HCT116 (cell line): ENCODE results near the gene NFAT5.

ENCODE experiments used
- CBX3 ChIP-seq: IDR thresholded peaks from 2 replicates; pipeline ENCODE4 v1.6.1; 2012; ENCODE audit warnings: low read depth
- CTCF ChIP-seq, 3 experiments: fragments of 200-600 bp in 1 of 3; sonication (generic) in 1 of 3; IDR thresholded peaks in 2 of 3; conservative IDR thresholded peaks in 1 of 3; 2 replicates each; pipeline ENCODE4 v1.5.1; 2012 to 2017; ENCODE audit warnings: low read depth in 2 of 3, low read length in 2 of 3, antibody characterized with exemption in 1 of 3, borderline replicate concordance in 1 of 3, control low read depth in 1 of 3, mild to moderate bottlenecking in 1 of 3, mixed read lengths in 1 of 3, mixed run types in 1 of 3, moderate library complexity in 1 of 3; ENCODE audit not compliant: insufficient read depth in 1 of 3
- EGR1 ChIP-seq: IDR thresholded peaks from 2 replicates; pipeline ENCODE4 v1.6.1; 2012; ENCODE audit warnings: low read depth
- SP1 ChIP-seq: IDR thresholded peaks from 2 replicates; pipeline ENCODE4 v1.6.1; 2012; ENCODE audit warnings: low read depth
- TF ChIP-seq, protein P1 (sequence below): IDR thresholded peaks from 2 replicates; pipeline ENCODE4 v1.6.1; 2012; ENCODE audit warnings: low read depth

GRCh38 chr16:69663846-69664245 lies 98.1 kb downstream of the NFAT5 start:
- TF ChIP-seq CTCF (IDR thresholded peaks at IDR 0.05 in 2 of 3, conservative IDR thresholded peaks at IDR 0.05 in 1 of 3; ENCODE audit: borderline replicate concordance in 1 of 3, insufficient read depth in 1 of 3, low read depth in 2 of 3, low read length in 2 of 3) (no peak), CBX3 (no peak), EGR1 (no peak), SP1 (no peak)
- TF ChIP-seq, protein P1, sequence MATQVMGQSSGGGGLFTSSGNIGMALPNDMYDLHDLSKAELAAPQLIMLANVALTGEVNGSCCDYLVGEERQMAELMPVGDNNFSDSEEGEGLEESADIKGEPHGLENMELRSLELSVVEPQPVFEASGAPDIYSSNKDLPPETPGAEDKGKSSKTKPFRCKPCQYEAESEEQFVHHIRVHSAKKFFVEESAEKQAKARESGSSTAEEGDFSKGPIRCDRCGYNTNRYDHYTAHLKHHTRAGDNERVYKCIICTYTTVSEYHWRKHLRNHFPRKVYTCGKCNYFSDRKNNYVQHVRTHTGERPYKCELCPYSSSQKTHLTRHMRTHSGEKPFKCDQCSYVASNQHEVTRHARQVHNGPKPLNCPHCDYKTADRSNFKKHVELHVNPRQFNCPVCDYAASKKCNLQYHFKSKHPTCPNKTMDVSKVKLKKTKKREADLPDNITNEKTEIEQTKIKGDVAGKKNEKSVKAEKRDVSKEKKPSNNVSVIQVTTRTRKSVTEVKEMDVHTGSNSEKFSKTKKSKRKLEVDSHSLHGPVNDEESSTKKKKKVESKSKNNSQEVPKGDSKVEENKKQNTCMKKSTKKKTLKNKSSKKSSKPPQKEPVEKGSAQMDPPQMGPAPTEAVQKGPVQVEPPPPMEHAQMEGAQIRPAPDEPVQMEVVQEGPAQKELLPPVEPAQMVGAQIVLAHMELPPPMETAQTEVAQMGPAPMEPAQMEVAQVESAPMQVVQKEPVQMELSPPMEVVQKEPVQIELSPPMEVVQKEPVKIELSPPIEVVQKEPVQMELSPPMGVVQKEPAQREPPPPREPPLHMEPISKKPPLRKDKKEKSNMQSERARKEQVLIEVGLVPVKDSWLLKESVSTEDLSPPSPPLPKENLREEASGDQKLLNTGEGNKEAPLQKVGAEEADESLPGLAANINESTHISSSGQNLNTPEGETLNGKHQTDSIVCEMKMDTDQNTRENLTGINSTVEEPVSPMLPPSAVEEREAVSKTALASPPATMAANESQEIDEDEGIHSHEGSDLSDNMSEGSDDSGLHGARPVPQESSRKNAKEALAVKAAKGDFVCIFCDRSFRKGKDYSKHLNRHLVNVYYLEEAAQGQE: no peak
